Osteocyte (in vitro differentiated cells): ENCODE results near the gene CHRM1. TPM values are rescaled to one million over a fixed set of nuclear protein-coding genes. Genes with fewer than 3 reads are reported as not detected.

ENCODE experiments used
- DNase-seq: peaks from one replicate; pipeline ENCODE4 v3.0.0; 2021; ENCODE audit warnings: mixed read lengths; ENCODE audit not compliant: unreplicated experiment; ENCODE audit errors: extremely low spot score
- H3K27ac Mint-ChIP-seq: one replicate; pipeline ENCODE4 v1.8.0; 2021; ENCODE audit warnings: mild to moderate bottlenecking, mixed read lengths; ENCODE audit not compliant: unreplicated experiment
- H3K27me3 Mint-ChIP-seq: one replicate; pipeline ENCODE4 v1.8.0; 2021; ENCODE audit warnings: mixed read lengths; ENCODE audit not compliant: unreplicated experiment
- H3K36me3 Mint-ChIP-seq: one replicate; pipeline ENCODE4 v1.8.0; 2021; ENCODE audit warnings: mixed read lengths; ENCODE audit not compliant: unreplicated experiment
- H3K4me1 Mint-ChIP-seq: one replicate; pipeline ENCODE4 v1.8.0; 2021; ENCODE audit warnings: mixed read lengths; ENCODE audit not compliant: unreplicated experiment
- H3K4me3 Mint-ChIP-seq: one replicate; pipeline ENCODE4 v1.8.0; 2021; ENCODE audit warnings: mild to moderate bottlenecking, moderate library complexity, mixed read lengths; ENCODE audit not compliant: unreplicated experiment
- H3K9me3 Mint-ChIP-seq: one replicate; pipeline ENCODE4 v1.8.0; 2021; ENCODE audit warnings: mixed read lengths; ENCODE audit not compliant: unreplicated experiment
- CTCF ChIP-seq: fragments of 200-600 bp; sonication (generic); IDR thresholded peaks from 2 replicates; pipeline ENCODE4 v1.5.0; 2021; ENCODE audit warnings: antibody characterized with exemption, mild to moderate bottlenecking, moderate library complexity
- total RNA-seq: library from RNA; stranded (reverse); gene quantifications from 2 replicates; pipeline ENCODE4 v1.2.1, GENCODE V29; 2021

Gene CHRM1
- total RNA-seq, 1 donor from 2014 or later, result 0.27 TPM

GRCh38 chr11:62934496-62934785, 13.3 kb upstream of the CHRM1 start:
- Mint-ChIP-seq H3K36me3 (no peaks in the 10 kb centered on the region), H3K27me3 (peaks cover 11% of the 10 kb centered on the region), H3K4me3 (no peak overlapping the region), H3K9me3 (no peaks in the 10 kb centered on the region), H3K4me1 (peaks cover 5% of the 10 kb centered on the region), H3K27ac (no peak overlapping the region)
- DNase-seq, result no peak
- TF ChIP-seq CTCF, result no peak

- Mint-ChIP-seq H3K4me3 (no peak overlapping the region), H3K4me1 (peaks cover 5% of the 10 kb centered on the region), H3K9me3 (no peaks in the 10 kb centered on the region), H3K36me3 (no peaks in the 10 kb centered on the region), H3K27ac (no peak overlapping the region), H3K27me3 (peaks cover 16% of the 10 kb centered on the region)
- no peak for DNase-seq
- TF ChIP-seq CTCF, result no peak
These were observed 12.8 kb upstream of the CHRM1 start for GRCh38 chr11:62933750-62934495.

GRCh38 chr11:62933285-62933684, 12.1 kb upstream of the CHRM1 start:
- H3K9me3 Mint-ChIP-seq, result no peaks in the 10 kb centered on the region
- no peak for TF ChIP-seq CTCF
- peaks cover 22% of the 10 kb centered on the region for H3K27me3 Mint-ChIP-seq
- H3K27ac Mint-ChIP-seq, result no peak overlapping the region
- peaks cover 5% of the 10 kb centered on the region for H3K4me1 Mint-ChIP-seq
- H3K4me3 Mint-ChIP-seq, result no peak overlapping the region
- DNase-seq, result no peak
- no peaks in the 10 kb centered on the region for H3K36me3 Mint-ChIP-seq

GRCh38 chr11:62931499-62932278, 10.5 kb upstream of the CHRM1 start:
- Mint-ChIP-seq H3K27me3 (peaks cover 34% of the 10 kb centered on the region), H3K4me1 (peaks cover 5% of the 10 kb centered on the region), H3K27ac (no peak overlapping the region), H3K4me3 (no peak overlapping the region), H3K36me3 (no peaks in the 10 kb centered on the region), H3K9me3 (no peaks in the 10 kb centered on the region)
- no peak for TF ChIP-seq CTCF
- DNase-seq, result no peak

GRCh38 chr11:62930666-62931065, 9.5 kb upstream of the CHRM1 start:
- peaks cover 10% of the 10 kb centered on the region for H3K4me1 Mint-ChIP-seq
- no peak for DNase-seq

More at GRCh38 chr11:62930666-62931065, 9.5 kb upstream of the CHRM1 start:
- Mint-ChIP-seq H3K4me3 (no peak overlapping the region), H3K27me3 (peaks cover 42% of the 10 kb centered on the region), H3K27ac (no peak overlapping the region), H3K9me3 (no peaks in the 10 kb centered on the region), H3K36me3 (no peaks in the 10 kb centered on the region)
- TF ChIP-seq CTCF, result no peak
